ENCODE data around the gene ULK2. TPM values are rescaled to one million over a fixed set of nuclear protein-coding genes. Genes with fewer than 3 reads are reported as not detected.
A peak's percentile ranks its signal among the peaks of the same experiment; 100 is the strongest.

The ULK2 gene
- total and polyA plus RNA-seq, 2 donors from 2014 or later, result 6.6 to 16.3 TPM

GRCh38 chr17:19753051-19753509, 114.7 kb downstream of the ULK2 start:
- H3K36me3 ChIP-seq (ENCODE audit: control insufficient read depth in 2 of 3, insufficient read depth in 3 of 3, low read length in 3 of 3), result no peaks in the 10 kb centered on the region
- peaks cover 0 to 15% (median 7%) of the 10 kb centered on the region in 3 donors for H3K4me1 ChIP-seq (ENCODE audit: control insufficient read depth in 2 of 3, insufficient read depth in 2 of 3, low read depth in 1 of 3, low read length in 3 of 3)
- intact Hi-C loops (cut with DNase I), result no loop called here
- TF ChIP-seq, protein P1, sequence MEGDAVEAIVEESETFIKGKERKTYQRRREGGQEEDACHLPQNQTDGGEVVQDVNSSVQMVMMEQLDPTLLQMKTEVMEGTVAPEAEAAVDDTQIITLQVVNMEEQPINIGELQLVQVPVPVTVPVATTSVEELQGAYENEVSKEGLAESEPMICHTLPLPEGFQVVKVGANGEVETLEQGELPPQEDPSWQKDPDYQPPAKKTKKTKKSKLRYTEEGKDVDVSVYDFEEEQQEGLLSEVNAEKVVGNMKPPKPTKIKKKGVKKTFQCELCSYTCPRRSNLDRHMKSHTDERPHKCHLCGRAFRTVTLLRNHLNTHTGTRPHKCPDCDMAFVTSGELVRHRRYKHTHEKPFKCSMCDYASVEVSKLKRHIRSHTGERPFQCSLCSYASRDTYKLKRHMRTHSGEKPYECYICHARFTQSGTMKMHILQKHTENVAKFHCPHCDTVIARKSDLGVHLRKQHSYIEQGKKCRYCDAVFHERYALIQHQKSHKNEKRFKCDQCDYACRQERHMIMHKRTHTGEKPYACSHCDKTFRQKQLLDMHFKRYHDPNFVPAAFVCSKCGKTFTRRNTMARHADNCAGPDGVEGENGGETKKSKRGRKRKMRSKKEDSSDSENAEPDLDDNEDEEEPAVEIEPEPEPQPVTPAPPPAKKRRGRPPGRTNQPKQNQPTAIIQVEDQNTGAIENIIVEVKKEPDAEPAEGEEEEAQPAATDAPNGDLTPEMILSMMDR (IDR thresholded peaks at IDR 0.05; ENCODE audit: borderline replicate concordance, extremely low read depth, insufficient read depth), result no peak
- FAIRE-seq, result no peak
- H3K27me3 ChIP-seq (ENCODE audit: control insufficient read depth, insufficient read depth, low read length), result no peaks in the 10 kb centered on the region
- H3K4me3 ChIP-seq (ENCODE audit: low read length in 3 of 3), result no peak overlapping the region
- no peak overlapping the region for H3K9ac ChIP-seq (ENCODE audit: low read length in 3 of 3)
- H3K27ac ChIP-seq (ENCODE audit: low read depth in 2 of 2, low read length in 2 of 2), result peak overlapping the region; percentile 23 to 43
- peak in 2 of 5 donors; percentile 65 to 93 for DNase-seq
- no peaks in the 10 kb centered on the region for H3K9me3 ChIP-seq (ENCODE audit: control insufficient read depth in 2 of 3, insufficient read depth in 1 of 3, low read length in 3 of 3)

DNA sequence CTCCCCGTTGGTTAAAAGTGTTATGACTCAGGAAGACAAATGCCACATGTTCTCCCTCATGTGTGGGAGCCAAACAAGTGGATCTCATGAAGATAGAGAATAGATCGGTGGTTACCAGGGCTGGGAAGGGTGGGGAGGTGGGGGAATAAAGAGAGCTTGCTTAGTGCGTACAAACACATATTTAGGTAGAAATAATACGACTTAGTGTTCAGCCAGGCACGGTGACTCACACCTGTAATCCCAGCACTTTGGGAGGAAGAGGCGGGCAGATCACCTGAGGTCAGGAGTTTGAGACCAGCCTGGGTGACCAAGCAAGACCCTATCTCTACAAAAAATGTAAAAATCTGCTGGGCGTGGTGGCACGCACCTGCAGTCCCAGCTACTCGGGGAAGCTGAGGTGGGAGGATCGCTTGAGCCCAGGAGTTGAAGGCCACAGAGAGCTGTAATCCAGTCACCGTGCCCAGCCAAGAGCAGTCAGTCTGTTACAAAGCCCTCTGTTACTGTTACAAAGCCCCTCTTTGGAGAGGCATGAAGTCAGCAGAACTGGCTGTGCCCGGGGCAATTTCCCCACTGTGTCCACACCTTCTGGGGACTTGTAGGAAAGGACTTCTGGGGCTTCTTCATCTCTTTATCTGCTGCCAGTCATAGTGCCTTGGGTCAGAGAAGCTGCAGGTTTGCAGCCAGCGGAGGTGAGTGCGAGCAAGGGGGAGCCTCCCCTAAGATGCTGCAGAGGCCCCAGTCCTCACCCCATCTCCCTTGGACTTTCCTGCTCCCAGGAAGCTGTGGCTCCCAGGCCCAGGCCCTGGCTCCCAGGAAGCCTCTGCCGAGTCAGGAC, 115.3 kb downstream of the ULK2 start:
- TF ChIP-seq, protein P1 (IDR thresholded peaks at IDR 0.05; ENCODE audit: borderline replicate concordance, extremely low read depth, insufficient read depth), result no peak
- peak overlapping the region; percentile 23 to 43 for H3K27ac ChIP-seq (ENCODE audit: low read depth in 2 of 2, low read length in 2 of 2)
- no peak overlapping the region for H3K4me3 ChIP-seq (ENCODE audit: low read length in 3 of 3)

DNA sequence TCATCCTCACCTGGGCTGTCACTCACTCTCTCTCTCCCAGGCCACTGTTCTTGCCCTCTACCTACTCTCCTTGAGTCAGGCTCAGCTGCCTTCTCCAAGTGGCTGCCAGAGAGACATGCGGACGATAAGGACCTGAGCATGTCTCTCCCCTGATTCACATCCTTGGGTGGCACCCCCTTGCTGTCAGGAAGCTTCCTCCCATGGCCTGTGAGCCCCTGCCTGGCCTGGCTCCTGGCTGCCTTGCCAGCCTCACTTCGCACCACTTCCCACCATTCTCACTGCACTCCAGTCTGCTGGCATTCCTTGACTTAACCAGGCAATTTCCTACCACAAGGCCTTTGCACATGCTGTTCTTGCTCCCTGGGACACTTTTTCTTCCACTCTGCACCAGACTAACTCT, 116.9 kb downstream of the ULK2 start:
- TF ChIP-seq, protein P1 (IDR thresholded peaks at IDR 0.05; ENCODE audit: borderline replicate concordance, extremely low read depth, insufficient read depth), result no peak
- Histone ChIP-seq H3K4me3 (ENCODE audit: low read length in 3 of 3) (no peak overlapping the region), H3K27me3 (ENCODE audit: control insufficient read depth, insufficient read depth, low read length) (no peaks in the 10 kb centered on the region), H3K36me3 (ENCODE audit: control insufficient read depth in 2 of 3, insufficient read depth in 3 of 3, low read length in 3 of 3) (no peaks in the 10 kb centered on the region), H3K9ac (ENCODE audit: low read length in 3 of 3) (no peak overlapping the region), H3K4me1 (ENCODE audit: control insufficient read depth in 2 of 3, insufficient read depth in 2 of 3, low read depth in 1 of 3, low read length in 3 of 3) (peaks cover 0 to 15% (median 7%) of the 10 kb centered on the region in 3 donors), H3K9me3 (ENCODE audit: control insufficient read depth in 2 of 3, insufficient read depth in 1 of 3, low read length in 3 of 3) (no peaks in the 10 kb centered on the region), H3K27ac (ENCODE audit: low read depth in 2 of 2, low read length in 2 of 2) (no peak overlapping the region)
- intact Hi-C loops (cut with DNase I), result no loop called here
- FAIRE-seq, result no peak
- no peak for DNase-seq

More for the DNA sequence above, 115.3 kb downstream of the ULK2 start:
- Histone ChIP-seq H3K9me3 (ENCODE audit: control insufficient read depth in 2 of 3, insufficient read depth in 1 of 3, low read length in 3 of 3) (no peaks in the 10 kb centered on the region), H3K9ac (ENCODE audit: low read length in 3 of 3) (no peak overlapping the region), H3K36me3 (ENCODE audit: control insufficient read depth in 2 of 3, insufficient read depth in 3 of 3, low read length in 3 of 3) (no peaks in the 10 kb centered on the region), H3K27me3 (ENCODE audit: control insufficient read depth, insufficient read depth, low read length) (no peaks in the 10 kb centered on the region), H3K4me1 (ENCODE audit: control insufficient read depth in 2 of 3, insufficient read depth in 2 of 3, low read depth in 1 of 3, low read length in 3 of 3) (peaks cover 0 to 15% (median 7%) of the 10 kb centered on the region in 3 donors)
- DNase-seq (no peak), FAIRE-seq (no peak)
- intact Hi-C loops (cut with DNase I), result no loop called here
